Colon (tissue), 2 donors: Measurements from ENCODE around the gene MOB3B.

ENCODE experiments used
- FAIRE-seq: peaks from 2 replicates; lab custom pipeline; 2012; peaks lifted over from hg19 to GRCh38; lab: Jason Lieb, UNC
- donor health status: control.
- donor health status: control.

The MOB3B gene

GRCh38 chr9:27442464-27442863 lies 87.2 kb downstream of the MOB3B start:
- FAIRE-seq, result no peak

- no peak for FAIRE-seq
Observed at GRCh38 chr9:27441741-27442070, 87.9 kb downstream of the MOB3B start.

- no peak for FAIRE-seq
Observed at GRCh38 chr9:27440888-27441740, 88.5 kb downstream of the MOB3B start.

- no peak for FAIRE-seq
Observed at GRCh38 chr9:27438522-27438921, 91.1 kb downstream of the MOB3B start.

GRCh38 chr9:27437652-27438373 lies 91.8 kb downstream of the MOB3B start:
- no peak for FAIRE-seq

- FAIRE-seq, result no peak
Observed at GRCh38 chr9:27436234-27436633, 93.4 kb downstream of the MOB3B start.

GRCh38 chr9:27433631-27434325 lies 95.8 kb downstream of the MOB3B start:
- no peak for FAIRE-seq

GRCh38 chr9:27432308-27432707 lies 97.3 kb downstream of the MOB3B start:
- no peak for FAIRE-seq

- FAIRE-seq, result no peak
Observed at GRCh38 chr9:27431543-27432147, 98.0 kb downstream of the MOB3B start.

GRCh38 chr9:27430750-27431535 lies 98.7 kb downstream of the MOB3B start:
- no peak for FAIRE-seq

GRCh38 chr9:27429917-27430316 lies 99.7 kb downstream of the MOB3B start:
- no peak for FAIRE-seq

GRCh38 chr9:27429436-27429835 lies 100.2 kb downstream of the MOB3B start:
- no peak for FAIRE-seq

GRCh38 chr9:27428551-27428950 lies 101.1 kb downstream of the MOB3B start:
- no peak for FAIRE-seq

- no peak for FAIRE-seq
Observed at GRCh38 chr9:27427272-27427643, 102.4 kb downstream of the MOB3B start.

GRCh38 chr9:27426511-27427271 lies 102.9 kb downstream of the MOB3B start:
- FAIRE-seq, result no peak

- no peak for FAIRE-seq
Observed at GRCh38 chr9:27425827-27426510, 103.6 kb downstream of the MOB3B start.

GRCh38 chr9:27423915-27424710 lies 105.5 kb downstream of the MOB3B start:
- FAIRE-seq, result no peak

GRCh38 chr9:27422279-27422834 lies 107.3 kb downstream of the MOB3B start:
- FAIRE-seq, result no peak

- no peak for FAIRE-seq
Observed at GRCh38 chr9:27421577-27421976, 108.0 kb downstream of the MOB3B start.
